PC-3 (cell line): Measurements from ENCODE around the gene RHOBTB3. TPM values are rescaled to one million over a fixed set of nuclear protein-coding genes. Genes with fewer than 3 reads are reported as not detected.

ENCODE experiments used
- ATAC-seq: fragments of 200-7000 bp; cut with Tn5 transposase; 2 replicates; pipeline ENCODE4 v1.9.1; 2020; ENCODE audit warnings: mild to moderate bottlenecking, moderate library complexity
- BruUV-seq: library from RNA; stranded (reverse); fragments of 400-500 nt; replicated peaks from 2 replicates; lab custom pipeline; 2021; lab: Mats Ljungman, UMichigan
- CTCF ChIA-PET: fragments of 300-600 bp; sonication (Branson Sonifier 250); formaldehyde crosslinking; loops from one replicate; lab custom pipeline; 2022; ENCODE audit warnings: antibody characterized with exemption; lab: Charles Lee
- POLR2A ChIA-PET: fragments of 300-600 bp; sonication (Branson Sonifier 250); formaldehyde crosslinking; loops from one replicate; lab custom pipeline; 2022; ENCODE audit warnings: antibody characterized with exemption; ENCODE audit not compliant: unreplicated experiment; lab: Charles Lee
- DNase-seq: peaks from one replicate; pipeline ENCODE4 v3.0.0-alpha.2; 2015
- H2AFZ ChIP-seq: fragments of 300-600 bp; sonication (generic); 2 replicates; pipeline ENCODE4 v1.6.0; 2016; ENCODE audit warnings: antibody characterized with exemption, low read length
- H3F3A ChIP-seq: fragments of 300-600 bp; sonication (generic); one replicate; pipeline ENCODE4 v1.6.0; 2017; ENCODE audit warnings: antibody characterized with exemption, low read length, control low read depth, mild to moderate bottlenecking; ENCODE audit not compliant: unreplicated experiment
- H3K27ac ChIP-seq: fragments of 300-600 bp; sonication (generic); 2 replicates; pipeline ENCODE4 v1.5.1; 2016; ENCODE audit warnings: mild to moderate bottlenecking, low read length
- H3K27me3 ChIP-seq: fragments of 300-600 bp; sonication (generic); 2 replicates; pipeline ENCODE4 v1.6.1; 2016; ENCODE audit warnings: low read length, mixed read lengths
- H3K36me3 ChIP-seq: fragments of 300-600 bp; sonication (generic); 2 replicates; pipeline ENCODE4 v1.6.1; 2016; ENCODE audit warnings: low read depth, mixed run types, low read length, mixed read lengths
- H3K4me1 ChIP-seq: fragments of 300-600 bp; sonication (generic); 2 replicates; pipeline ENCODE4 v1.5.1; 2016; ENCODE audit warnings: low read length; ENCODE audit not compliant: insufficient read depth
- H3K4me2 ChIP-seq: fragments of 300-600 bp; sonication (generic); 2 replicates; pipeline ENCODE4 v1.6.0; 2016; ENCODE audit warnings: low read length
- H3K4me3 ChIP-seq: fragments of 300-600 bp; sonication (generic); 2 replicates; pipeline ENCODE4 v1.5.1; 2016; ENCODE audit warnings: mild to moderate bottlenecking, low read length, mixed read lengths
- H3K79me2 ChIP-seq: fragments of 300-600 bp; sonication (generic); 2 replicates; pipeline ENCODE4 v1.6.1; 2017; ENCODE audit warnings: low read length, mixed read lengths
- H3K9ac ChIP-seq: fragments of 300-600 bp; sonication (generic); 2 replicates; pipeline ENCODE4 v1.6.0; 2016; ENCODE audit warnings: mild to moderate bottlenecking, low read length
- H3K9me2 ChIP-seq: fragments of 300-600 bp; sonication (generic); replicated peaks from 2 replicates; pipeline ENCODE4 v1.6.1; 2016; ENCODE audit warnings: mixed run types, low read length, mixed read lengths
- H3K9me3 ChIP-seq: fragments of 300-600 bp; sonication (generic); 2 replicates; pipeline ENCODE4 v1.6.1; 2016; ENCODE audit warnings: low read length, mixed read lengths
- H4K20me1 ChIP-seq: fragments of 300-600 bp; sonication (generic); 2 replicates; pipeline ENCODE4 v1.6.1; 2016; ENCODE audit warnings: low read length, mixed read lengths
- CTCF ChIP-seq: fragments of 300-600 bp; sonication (generic); conservative IDR thresholded peaks from 2 replicates; pipeline ENCODE4 v1.5.1; 2017; ENCODE audit warnings: antibody characterized with exemption, low read depth, mild to moderate bottlenecking, low read length
- EZH2 ChIP-seq: fragments of 300-600 bp; sonication (generic); IDR thresholded peaks from one replicate; pipeline ENCODE4 v1.6.1; 2017; ENCODE audit warnings: antibody characterized with exemption, mild to moderate bottlenecking, low read length; ENCODE audit not compliant: unreplicated experiment
- EZH2phosphoT487 ChIP-seq: fragments of 300-600 bp; sonication (generic); IDR thresholded peaks from 2 replicates; pipeline ENCODE4 v1.6.1; 2018; ENCODE audit warnings: mild to moderate bottlenecking, antibody characterized with exemption, low read length, borderline replicate concordance
- intact Hi-C: fragments of 100-400 bp; cut with micrococcal nuclease; formaldehyde crosslinking; loops from 2 replicates; pipeline ENCODE4 v1.9.0; 2023
- total RNA-seq: library from RNA; depleted of rRNA; stranded (reverse); fragments of >200 nt; gene quantifications from 2 replicates; pipeline ENCODE4 v1.2.3, GENCODE V29; 2014

The RHOBTB3 gene
- total RNA-seq, 1 experiment from 2014 or later = 16.3 TPM

GRCh38 chr5:95782181-95782580 is 51.0 kb downstream of the RHOBTB3 start:
- no peak overlapping the region for H3K4me3 ChIP-seq
- no peaks in the 10 kb centered on the region for H3K79me2 ChIP-seq
- H3K36me3 ChIP-seq = no peaks in the 10 kb centered on the region
- no peaks in the 10 kb centered on the region for H4K20me1 ChIP-seq
- intact Hi-C loops = no loop called here
- no peak overlapping the region for H2AFZ ChIP-seq
- BruUV-seq = no TSS peak
- ChIA-PET POLR2A (no interaction called here), CTCF (interaction anchor here (1.4 to 1.6 kb wide), 2 partner anchors 41 to 135 kb away, joined by 4 to 15 read pairs; partner anchors contain the start of genes GLRX and RFESD)
- H3K27ac ChIP-seq = no peak overlapping the region
- H3K27me3 ChIP-seq = no peaks in the 10 kb centered on the region
- H3K4me1 ChIP-seq = no peaks in the 10 kb centered on the region
- no peak overlapping the region for H3K4me2 ChIP-seq
- no peak for ATAC-seq
- TF ChIP-seq EZH2phosphoT487 (no peak), CTCF (no peak), EZH2 (no peak)
- no peak overlapping the region for H3K9ac ChIP-seq
- no peaks in the 10 kb centered on the region for H3K9me3 ChIP-seq
- DNase-seq = no peak
- H3F3A ChIP-seq = no peaks in the 10 kb centered on the region
- no peaks in the 10 kb centered on the region for H3K9me2 ChIP-seq

DNA sequence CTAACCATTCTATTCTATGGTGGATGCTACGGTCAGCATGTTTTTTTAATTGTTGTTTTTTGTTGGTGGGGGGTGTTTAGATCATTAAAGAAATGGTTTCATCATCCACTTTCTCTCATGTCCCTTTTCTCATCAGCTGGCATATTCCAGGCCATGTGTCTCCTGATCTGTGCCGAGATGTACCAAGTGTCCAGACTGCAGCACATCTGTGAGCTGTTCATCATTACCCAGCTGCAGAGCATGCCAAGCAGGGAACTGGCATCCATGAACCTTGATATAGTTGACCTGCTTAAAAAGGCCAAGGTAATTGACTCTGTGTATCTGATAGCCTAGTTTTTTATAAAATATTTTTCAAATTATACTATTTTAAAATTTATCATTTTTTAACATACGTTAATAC is 52.5 kb downstream of the RHOBTB3 start:
- intact Hi-C loops = no loop called here
- Histone ChIP-seq H3F3A (no peaks in the 10 kb centered on the region), H3K27ac (no peak overlapping the region), H3K9me3 (no peaks in the 10 kb centered on the region), H4K20me1 (no peaks in the 10 kb centered on the region), H2AFZ (no peak overlapping the region), H3K9me2 (no peaks in the 10 kb centered on the region), H3K27me3 (no peaks in the 10 kb centered on the region), H3K9ac (no peak overlapping the region), H3K4me1 (no peaks in the 10 kb centered on the region), H3K79me2 (no peaks in the 10 kb centered on the region), H3K4me3 (no peak overlapping the region), H3K36me3 (no peaks in the 10 kb centered on the region), H3K4me2 (no peak overlapping the region)
- ChIA-PET POLR2A (no interaction called here), CTCF (no interaction called here)
- DNase-seq (no peak), ATAC-seq (no peak)
- TF ChIP-seq CTCF (no peak), EZH2phosphoT487 (no peak), EZH2 (no peak)
- no TSS peak for BruUV-seq

- BruUV-seq = no TSS peak
- POLR2A ChIA-PET = no interaction called here
- TF ChIP-seq CTCF (no peak), EZH2phosphoT487 (no peak), EZH2 (no peak)
Observed at GRCh38 chr5:95784514-95785302, 53.6 kb downstream of the RHOBTB3 start.

More at GRCh38 chr5:95784514-95785302, 53.6 kb downstream of the RHOBTB3 start:
- Histone ChIP-seq H3K27ac (no peak overlapping the region), H3K79me2 (no peaks in the 10 kb centered on the region), H3K4me3 (no peak overlapping the region), H2AFZ (no peak overlapping the region), H3K9me2 (no peaks in the 10 kb centered on the region), H3K4me2 (no peak overlapping the region), H4K20me1 (no peaks in the 10 kb centered on the region), H3K9ac (no peak overlapping the region), H3F3A (no peaks in the 10 kb centered on the region), H3K36me3 (no peaks in the 10 kb centered on the region), H3K9me3 (no peaks in the 10 kb centered on the region), H3K27me3 (no peaks in the 10 kb centered on the region), H3K4me1 (no peaks in the 10 kb centered on the region)
- ATAC-seq (no peak), DNase-seq (no peak)
- CTCF ChIA-PET = no interaction called here
- intact Hi-C loops = no loop called here
